ENCODE measurements around the gene MED31.

MED31 gene

GRCh38 chr17:6669479-6670212, 18.2 kb upstream of the MED31 start:
- no peak overlapping the region for H3K4ac ChIP-seq (ENCODE audit: low read depth in 1 of 2, low read length in 2 of 2)
- no peak overlapping the region for H2BK120ac ChIP-seq (ENCODE audit: low read depth, low read length)
- no peak overlapping the region for H4K91ac ChIP-seq (ENCODE audit: low read length)
- no peak overlapping the region for H3K14ac ChIP-seq (ENCODE audit: low read length in 2 of 2)
- no peak overlapping the region for H3K9ac ChIP-seq (ENCODE audit: low read length)
- H3K23ac ChIP-seq (ENCODE audit: low read length in 2 of 2): no peak overlapping the region
- H3K27me3 ChIP-seq (ENCODE audit: control insufficient read depth in 1 of 2, insufficient read depth in 1 of 2, low read length in 2 of 2): peaks cover 16 to 45% of the 10 kb centered on the region in 2 experiments
- WGBS: 57% methylated on average over 8 of the region's 10 CpGs
- no peak overlapping the region for H4K8ac ChIP-seq (ENCODE audit: low read length)
- no peaks in the 10 kb centered on the region for H3K9me3 ChIP-seq (ENCODE audit: control insufficient read depth, low read length)
- H3K36me3 ChIP-seq (ENCODE audit: control insufficient read depth in 1 of 2, insufficient read depth in 2 of 2, low read depth in 1 of 2, low read length in 2 of 2): no peaks in the 10 kb centered on the region
- no peak overlapping the region for H2BK12ac ChIP-seq (ENCODE audit: low read length in 2 of 2)
- H3K4me2 ChIP-seq (ENCODE audit: low read length, poor library complexity, severe bottlenecking): no peak overlapping the region
- no peak overlapping the region for H2BK15ac ChIP-seq (ENCODE audit: low read depth, poor library complexity, severe bottlenecking)
- no peak overlapping the region for H3K4me3 ChIP-seq (ENCODE audit: insufficient read depth in 1 of 2, low read depth in 1 of 2, low read length in 2 of 2)
- H3K18ac ChIP-seq (ENCODE audit: low read depth in 1 of 2, low read length in 2 of 2): no peak overlapping the region
- no peak overlapping the region for H2AK5ac ChIP-seq (ENCODE audit: low read length, severe bottlenecking)
- no peaks in the 10 kb centered on the region for H3K79me1 ChIP-seq (replicated peaks; ENCODE audit: low read length, poor library complexity, severe bottlenecking)
- no peak overlapping the region for H2BK5ac ChIP-seq (ENCODE audit: low read depth, low read length, poor library complexity, severe bottlenecking)
- no peak for DNase-seq
- no peak overlapping the region for H3K27ac ChIP-seq (ENCODE audit: low read length, poor library complexity, severe bottlenecking)
- peaks cover 3% of the 10 kb centered on the region for H3K4me1 ChIP-seq (ENCODE audit: control insufficient read depth, insufficient read depth, low read depth, low read length)
- H2AFZ ChIP-seq (ENCODE audit: low read depth, low read length): no peak overlapping the region

GRCh38 chr17:6668727-6669425, 17.5 kb upstream of the MED31 start:
- Histone ChIP-seq H3K9me3 (ENCODE audit: control insufficient read depth, low read length) (no peaks in the 10 kb centered on the region), H2AK5ac (ENCODE audit: low read length, severe bottlenecking) (no peak overlapping the region), H4K91ac (ENCODE audit: low read length) (no peak overlapping the region), H4K8ac (ENCODE audit: low read length) (no peak overlapping the region), H2BK15ac (ENCODE audit: low read depth, poor library complexity, severe bottlenecking) (no peak overlapping the region), H3K14ac (ENCODE audit: low read length in 2 of 2) (no peak overlapping the region), H3K4me3 (ENCODE audit: insufficient read depth in 1 of 2, low read depth in 1 of 2, low read length in 2 of 2) (no peak overlapping the region), H3K4me1 (ENCODE audit: control insufficient read depth, insufficient read depth, low read depth, low read length) (peaks cover 3% of the 10 kb centered on the region), H2AFZ (ENCODE audit: low read depth, low read length) (no peak overlapping the region), H3K36me3 (ENCODE audit: control insufficient read depth in 1 of 2, insufficient read depth in 2 of 2, low read depth in 1 of 2, low read length in 2 of 2) (no peaks in the 10 kb centered on the region), H2BK120ac (ENCODE audit: low read depth, low read length) (no peak overlapping the region), H3K79me1 (replicated peaks; ENCODE audit: low read length, poor library complexity, severe bottlenecking) (no peaks in the 10 kb centered on the region), H3K9ac (ENCODE audit: low read length) (no peak overlapping the region), H3K23ac (ENCODE audit: low read length in 2 of 2) (no peak overlapping the region), H3K4ac (ENCODE audit: low read depth in 1 of 2, low read length in 2 of 2) (no peak overlapping the region), H2BK12ac (ENCODE audit: low read length in 2 of 2) (no peak overlapping the region), H2BK5ac (ENCODE audit: low read depth, low read length, poor library complexity, severe bottlenecking) (no peak overlapping the region), H3K4me2 (ENCODE audit: low read length, poor library complexity, severe bottlenecking) (no peak overlapping the region), H3K27ac (ENCODE audit: low read length, poor library complexity, severe bottlenecking) (no peak overlapping the region), H3K27me3 (ENCODE audit: control insufficient read depth in 1 of 2, insufficient read depth in 1 of 2, low read length in 2 of 2) (peaks cover 16 to 41% of the 10 kb centered on the region in 2 experiments), H3K18ac (ENCODE audit: low read depth in 1 of 2, low read length in 2 of 2) (no peak overlapping the region)
- no peak for DNase-seq
- 81% methylated on average over 13 of the region's 14 CpGs for WGBS

DNA sequence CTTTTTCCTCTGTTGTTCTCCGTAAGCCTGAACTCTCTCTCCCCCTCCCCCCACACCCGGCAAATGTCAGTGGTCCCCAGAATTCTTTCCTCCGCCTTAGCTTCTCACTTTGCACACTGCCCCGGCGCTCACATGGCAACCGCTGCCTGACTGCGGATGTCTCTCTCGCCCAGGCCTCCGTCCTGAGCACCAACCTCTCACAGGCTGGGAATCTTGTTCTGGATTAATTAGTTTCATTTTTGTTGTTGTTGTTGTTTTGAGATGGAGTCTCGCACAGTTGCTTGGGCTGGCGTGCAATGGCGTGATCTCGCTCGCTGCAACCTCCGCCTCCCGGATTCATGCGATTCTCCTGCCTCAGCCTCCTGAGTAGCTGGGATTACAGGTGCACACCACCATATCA, 16.8 kb upstream of the MED31 start:
- no peak overlapping the region for H2AFZ ChIP-seq (ENCODE audit: low read depth, low read length)
- no peak overlapping the region for H2AK5ac ChIP-seq (ENCODE audit: low read length, severe bottlenecking)
- no peak overlapping the region for H3K14ac ChIP-seq (ENCODE audit: low read length in 2 of 2)
- H3K9me3 ChIP-seq (ENCODE audit: control insufficient read depth, low read length): no peaks in the 10 kb centered on the region
- peaks cover 16 to 39% of the 10 kb centered on the region in 2 experiments for H3K27me3 ChIP-seq (ENCODE audit: control insufficient read depth in 1 of 2, insufficient read depth in 1 of 2, low read length in 2 of 2)
- no peak overlapping the region for H3K27ac ChIP-seq (ENCODE audit: low read length, poor library complexity, severe bottlenecking)
- no peak overlapping the region for H4K91ac ChIP-seq (ENCODE audit: low read length)
- H2BK12ac ChIP-seq (ENCODE audit: low read length in 2 of 2): no peak overlapping the region
- no peak overlapping the region for H2BK5ac ChIP-seq (ENCODE audit: low read depth, low read length, poor library complexity, severe bottlenecking)
- WGBS: 94% methylated on average over 17 of the region's 17 CpGs
- H3K4me1 ChIP-seq (ENCODE audit: control insufficient read depth, insufficient read depth, low read depth, low read length): peaks cover 3% of the 10 kb centered on the region
- no peak overlapping the region for H4K8ac ChIP-seq (ENCODE audit: low read length)
- H3K4me2 ChIP-seq (ENCODE audit: low read length, poor library complexity, severe bottlenecking): no peak overlapping the region
- H3K18ac ChIP-seq (ENCODE audit: low read depth in 1 of 2, low read length in 2 of 2): no peak overlapping the region
- no peak overlapping the region for H3K4me3 ChIP-seq (ENCODE audit: insufficient read depth in 1 of 2, low read depth in 1 of 2, low read length in 2 of 2)
- no peak overlapping the region for H3K4ac ChIP-seq (ENCODE audit: low read depth in 1 of 2, low read length in 2 of 2)
- no peaks in the 10 kb centered on the region for H3K79me1 ChIP-seq (replicated peaks; ENCODE audit: low read length, poor library complexity, severe bottlenecking)
- H2BK15ac ChIP-seq (ENCODE audit: low read depth, poor library complexity, severe bottlenecking): no peak overlapping the region
- no peak overlapping the region for H3K9ac ChIP-seq (ENCODE audit: low read length)
- H3K36me3 ChIP-seq (ENCODE audit: control insufficient read depth in 1 of 2, insufficient read depth in 2 of 2, low read depth in 1 of 2, low read length in 2 of 2): no peaks in the 10 kb centered on the region
- DNase-seq: no peak
- no peak overlapping the region for H3K23ac ChIP-seq (ENCODE audit: low read length in 2 of 2)
- no peak overlapping the region for H2BK120ac ChIP-seq (ENCODE audit: low read depth, low read length)

- Histone ChIP-seq H2BK12ac (ENCODE audit: low read length in 2 of 2) (no peak overlapping the region), H3K27me3 (ENCODE audit: control insufficient read depth in 1 of 2, insufficient read depth in 1 of 2, low read length in 2 of 2) (peaks cover 18 to 43% of the 10 kb centered on the region in 2 experiments), H3K9ac (ENCODE audit: low read length) (no peak overlapping the region), H4K8ac (ENCODE audit: low read length) (no peak overlapping the region), H2BK120ac (ENCODE audit: low read depth, low read length) (no peak overlapping the region), H2BK5ac (ENCODE audit: low read depth, low read length, poor library complexity, severe bottlenecking) (no peak overlapping the region), H3K9me3 (ENCODE audit: control insufficient read depth, low read length) (no peaks in the 10 kb centered on the region), H2BK15ac (ENCODE audit: low read depth, poor library complexity, severe bottlenecking) (no peak overlapping the region), H4K91ac (ENCODE audit: low read length) (no peak overlapping the region), H3K18ac (ENCODE audit: low read depth in 1 of 2, low read length in 2 of 2) (no peak overlapping the region), H3K14ac (ENCODE audit: low read length in 2 of 2) (no peak overlapping the region), H3K27ac (ENCODE audit: low read length, poor library complexity, severe bottlenecking) (no peak overlapping the region), H2AFZ (ENCODE audit: low read depth, low read length) (no peak overlapping the region), H3K4me1 (ENCODE audit: control insufficient read depth, insufficient read depth, low read depth, low read length) (peaks cover 3% of the 10 kb centered on the region), H3K4ac (ENCODE audit: low read depth in 1 of 2, low read length in 2 of 2) (no peak overlapping the region), H3K36me3 (ENCODE audit: control insufficient read depth in 1 of 2, insufficient read depth in 2 of 2, low read depth in 1 of 2, low read length in 2 of 2) (no peaks in the 10 kb centered on the region), H3K79me1 (replicated peaks; ENCODE audit: low read length, poor library complexity, severe bottlenecking) (no peaks in the 10 kb centered on the region), H3K4me3 (ENCODE audit: insufficient read depth in 1 of 2, low read depth in 1 of 2, low read length in 2 of 2) (no peak overlapping the region), H3K23ac (ENCODE audit: low read length in 2 of 2) (no peak overlapping the region), H3K4me2 (ENCODE audit: low read length, poor library complexity, severe bottlenecking) (no peak overlapping the region), H2AK5ac (ENCODE audit: low read length, severe bottlenecking) (no peak overlapping the region)
- WGBS: 74% methylated on average over 4 of the region's 6 CpGs
- no peak for DNase-seq
These were observed 16.1 kb upstream of the MED31 start for GRCh38 chr17:6667516-6667915.
